Neural progenitor cell (in vitro differentiated cells): ENCODE data around the gene SLC25A31. TPM values are rescaled to one million over a fixed set of nuclear protein-coding genes. Genes with fewer than 3 reads are reported as not detected.

Source experiments
- DNase-seq: peaks from one replicate; pipeline ENCODE4 v3.0.0-alpha.2; 2016; ENCODE audit warnings: low spot score
- H2AFZ ChIP-seq: fragments of 200-600 bp; sonication (generic); replicated peaks from 2 replicates; pipeline ENCODE4 v1.6.1; 2016; ENCODE audit warnings: antibody characterized with exemption
- H3F3A ChIP-seq: fragments of 200-600 bp; sonication (generic); 2 replicates; pipeline ENCODE4 v1.6.1; 2016; ENCODE audit warnings: antibody characterized with exemption, low read depth
- H3K27ac ChIP-seq: fragments of 200-600 bp; sonication (generic); 2 replicates; pipeline ENCODE4 v1.5.1; 2016; ENCODE audit warnings: mild to moderate bottlenecking
- H3K27me3 ChIP-seq: fragments of 200-600 bp; sonication (generic); 2 replicates; pipeline ENCODE4 v1.6.1; 2016; ENCODE audit warnings: mild to moderate bottlenecking, moderate library complexity
- H3K36me3 ChIP-seq: fragments of 200-600 bp; sonication (generic); 2 replicates; pipeline ENCODE4 v1.5.1; 2016
- H3K4me1 ChIP-seq: fragments of 200-600 bp; sonication (generic); 2 replicates; pipeline ENCODE4 v1.6.1; 2016; ENCODE audit warnings: mixed run types
- H3K4me2 ChIP-seq: fragments of 200-600 bp; sonication (generic); 2 replicates; pipeline ENCODE4 v1.6.1; 2016
- H3K4me3 ChIP-seq: fragments of 200-600 bp; sonication (generic); 2 replicates; pipeline ENCODE4 v1.5.1; 2016
- H3K79me2 ChIP-seq: fragments of 200-600 bp; sonication (generic); 2 replicates; pipeline ENCODE4 v1.6.1; 2016; ENCODE audit warnings: low read depth
- H3K9ac ChIP-seq: fragments of 200-600 bp; sonication (generic); 2 replicates; pipeline ENCODE4 v1.6.1; 2016
- H3K9me3 ChIP-seq: fragments of 200-600 bp; sonication (generic); 2 replicates; pipeline ENCODE4 v1.5.1; 2016; ENCODE audit warnings: low read depth
- H4K20me1 ChIP-seq: fragments of 200-600 bp; sonication (generic); 2 replicates; pipeline ENCODE4 v1.6.1; 2016; ENCODE audit warnings: low read depth
- H3K27ac Mint-ChIP-seq: 3 replicates; pipeline ENCODE4 v1.8.0; 2021; ENCODE audit warnings: mixed read lengths
- H3K27me3 Mint-ChIP-seq: 2 replicates; pipeline ENCODE4 v1.8.0; 2022; ENCODE audit warnings: low read depth, mild to moderate bottlenecking, inconsistent platforms, moderate library complexity, mixed read lengths; ENCODE audit not compliant: insufficient read depth
- H3K36me3 Mint-ChIP-seq: 3 replicates; pipeline ENCODE4 v1.8.0; 2021; ENCODE audit warnings: mixed read lengths
- H3K4me1 Mint-ChIP-seq: 3 replicates; pipeline ENCODE4 v1.8.0; 2021; ENCODE audit warnings: mixed read lengths
- H3K4me3 Mint-ChIP-seq: 3 replicates; pipeline ENCODE4 v1.8.0; 2021; ENCODE audit warnings: mild to moderate bottlenecking, moderate library complexity, mixed read lengths
- H3K9me3 Mint-ChIP-seq: 3 replicates; pipeline ENCODE4 v1.8.0; 2020; ENCODE audit warnings: mixed read lengths
- EZH2 ChIP-seq: fragments of 200-600 bp; sonication (generic); IDR thresholded peaks from 2 replicates; pipeline ENCODE4 v1.6.1; 2017; ENCODE audit warnings: antibody characterized with exemption, mild to moderate bottlenecking, moderate library complexity
- EZH2phosphoT487 ChIP-seq: fragments of 200-600 bp; sonication (generic); IDR thresholded peaks from 2 replicates; pipeline ENCODE4 v1.6.1; 2017; ENCODE audit warnings: antibody characterized with exemption
- total RNA-seq: library from RNA; depleted of rRNA; stranded (reverse); fragments of >200 nt; gene quantifications from 2 replicates; pipeline ENCODE4 v1.2.3, GENCODE V29; 2015; ENCODE audit warnings: low replicate concordance
- TF ChIP-seq, protein P1 (sequence below): fragments of 200-600 bp; sonication (generic); IDR thresholded peaks from 2 replicates; pipeline ENCODE4 v1.5.1; 2017; ENCODE audit warnings: antibody characterized with exemption, mild to moderate bottlenecking

The SLC25A31 gene
- total RNA-seq, 1 donor from 2014 or later = 0.21 TPM

DNA sequence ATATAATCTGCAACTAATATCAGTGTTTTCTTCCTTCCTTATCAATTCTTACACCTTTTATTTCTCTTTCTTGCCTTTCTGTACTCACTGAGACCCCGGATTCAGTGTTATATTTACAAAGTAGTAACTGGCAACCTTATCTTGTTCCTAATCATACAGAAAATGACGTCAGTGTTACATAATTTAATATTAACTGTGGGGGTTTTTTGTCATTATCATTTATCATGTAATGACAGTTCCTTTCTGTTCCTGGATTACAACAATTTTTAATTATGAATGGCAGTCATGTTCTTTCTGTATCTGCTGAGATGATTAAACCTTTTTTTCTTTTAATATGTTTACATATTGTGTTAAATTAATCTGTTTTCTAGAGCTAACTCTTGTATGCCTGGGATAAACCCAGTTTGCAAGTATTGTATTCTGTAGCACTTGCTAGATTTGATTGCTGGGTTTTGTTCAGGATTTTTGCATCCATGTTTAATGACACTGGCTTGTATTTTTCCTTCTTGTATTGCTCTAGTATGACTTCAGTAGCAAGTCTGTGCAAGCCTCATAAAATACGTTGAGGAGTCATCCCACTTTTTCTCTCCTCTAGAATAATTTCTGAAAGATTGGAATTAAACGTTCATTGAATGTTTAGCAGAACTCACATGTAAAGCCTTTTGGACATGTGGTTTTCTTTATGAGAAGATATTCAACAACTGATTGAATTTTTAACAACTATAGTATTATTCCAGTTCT, 41.5 kb downstream of the SLC25A31 start:
- H3K79me2 ChIP-seq = no peaks in the 10 kb centered on the region
- no peak overlapping the region for H3K4me2 ChIP-seq
- no peaks in the 10 kb centered on the region for H3K4me1 ChIP-seq
- H3K27me3 ChIP-seq = no peaks in the 10 kb centered on the region
- H3K9me3 ChIP-seq = no peaks in the 10 kb centered on the region
- no peak overlapping the region for H2AFZ ChIP-seq
- Mint-ChIP-seq H3K4me1 (no peaks in the 10 kb centered on the region), H3K27ac (no peak overlapping the region), H3K27me3 (no peaks in the 10 kb centered on the region), H3K4me3 (no peak overlapping the region), H3K9me3 (no peaks in the 10 kb centered on the region), H3K36me3 (no peaks in the 10 kb centered on the region)
- TF ChIP-seq, protein P1, sequence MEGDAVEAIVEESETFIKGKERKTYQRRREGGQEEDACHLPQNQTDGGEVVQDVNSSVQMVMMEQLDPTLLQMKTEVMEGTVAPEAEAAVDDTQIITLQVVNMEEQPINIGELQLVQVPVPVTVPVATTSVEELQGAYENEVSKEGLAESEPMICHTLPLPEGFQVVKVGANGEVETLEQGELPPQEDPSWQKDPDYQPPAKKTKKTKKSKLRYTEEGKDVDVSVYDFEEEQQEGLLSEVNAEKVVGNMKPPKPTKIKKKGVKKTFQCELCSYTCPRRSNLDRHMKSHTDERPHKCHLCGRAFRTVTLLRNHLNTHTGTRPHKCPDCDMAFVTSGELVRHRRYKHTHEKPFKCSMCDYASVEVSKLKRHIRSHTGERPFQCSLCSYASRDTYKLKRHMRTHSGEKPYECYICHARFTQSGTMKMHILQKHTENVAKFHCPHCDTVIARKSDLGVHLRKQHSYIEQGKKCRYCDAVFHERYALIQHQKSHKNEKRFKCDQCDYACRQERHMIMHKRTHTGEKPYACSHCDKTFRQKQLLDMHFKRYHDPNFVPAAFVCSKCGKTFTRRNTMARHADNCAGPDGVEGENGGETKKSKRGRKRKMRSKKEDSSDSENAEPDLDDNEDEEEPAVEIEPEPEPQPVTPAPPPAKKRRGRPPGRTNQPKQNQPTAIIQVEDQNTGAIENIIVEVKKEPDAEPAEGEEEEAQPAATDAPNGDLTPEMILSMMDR = no peak
- TF ChIP-seq EZH2 (no peak), EZH2phosphoT487 (no peak)
- H3K9ac ChIP-seq = no peak overlapping the region
- no peaks in the 10 kb centered on the region for H3F3A ChIP-seq
- H3K27ac ChIP-seq = no peak overlapping the region
- no peaks in the 10 kb centered on the region for H4K20me1 ChIP-seq
- H3K36me3 ChIP-seq = no peaks in the 10 kb centered on the region
- no peak overlapping the region for H3K4me3 ChIP-seq
- DNase-seq = no peak

DNA sequence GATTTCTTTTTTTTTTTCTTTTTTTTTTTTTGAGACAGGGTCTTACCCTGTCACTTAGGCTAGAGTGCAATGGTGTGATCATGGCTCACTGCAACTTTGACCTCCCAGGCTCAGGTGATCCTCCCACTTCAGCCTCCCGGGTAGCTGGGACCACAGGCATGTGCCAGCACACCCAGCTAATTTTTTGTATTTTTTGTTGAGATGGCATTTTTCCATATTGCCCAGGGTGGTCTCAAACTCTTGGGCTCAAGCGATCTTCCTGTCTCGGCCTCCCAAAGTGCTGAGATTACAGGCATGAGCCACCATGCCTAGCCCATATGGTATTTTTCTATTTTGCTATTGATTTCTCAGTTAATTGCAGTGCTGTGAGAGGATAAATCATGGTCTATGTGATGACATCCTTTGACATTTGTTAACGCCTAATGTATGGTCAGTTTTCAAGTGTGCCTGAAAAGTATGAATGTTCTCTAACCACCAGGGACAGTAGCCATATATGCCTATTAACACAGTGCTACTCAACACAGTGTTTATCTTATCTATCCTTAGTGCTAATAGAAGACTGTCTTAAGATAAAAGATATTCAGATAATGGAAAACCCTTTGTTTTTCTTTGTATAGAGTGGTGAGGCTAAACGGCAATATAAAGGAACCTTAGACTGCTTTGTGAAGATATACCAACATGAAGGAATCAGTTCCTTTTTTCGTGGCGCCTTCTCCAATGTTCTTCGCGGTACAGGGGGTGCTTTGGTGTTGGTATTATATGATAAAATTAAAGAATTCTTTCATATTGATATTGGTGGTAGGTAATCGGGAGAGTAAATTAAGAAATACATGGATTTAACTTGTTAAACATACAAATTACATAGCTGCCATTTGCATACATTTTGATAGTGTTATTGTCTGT, 42.8 kb downstream of the SLC25A31 start:
- peaks cover 5% of the 10 kb centered on the region for H3K4me1 ChIP-seq
- Mint-ChIP-seq H3K9me3 (no peaks in the 10 kb centered on the region), H3K36me3 (no peaks in the 10 kb centered on the region), H3K27me3 (no peaks in the 10 kb centered on the region), H3K27ac (no peak overlapping the region), H3K4me1 (peaks cover 10% of the 10 kb centered on the region), H3K4me3 (no peak overlapping the region)
- H3K9me3 ChIP-seq = no peaks in the 10 kb centered on the region
- TF ChIP-seq, protein P1 = no peak
- H3F3A ChIP-seq = no peaks in the 10 kb centered on the region
- no peak overlapping the region for H3K27ac ChIP-seq
- H2AFZ ChIP-seq = no peak overlapping the region
- H3K4me3 ChIP-seq = no peak overlapping the region
- no peak overlapping the region for H3K4me2 ChIP-seq
- no peak overlapping the region for H3K9ac ChIP-seq
- H3K36me3 ChIP-seq = no peaks in the 10 kb centered on the region
- no peaks in the 10 kb centered on the region for H3K27me3 ChIP-seq
- H4K20me1 ChIP-seq = no peaks in the 10 kb centered on the region
- no peak for DNase-seq
- H3K79me2 ChIP-seq = no peaks in the 10 kb centered on the region

DNA sequence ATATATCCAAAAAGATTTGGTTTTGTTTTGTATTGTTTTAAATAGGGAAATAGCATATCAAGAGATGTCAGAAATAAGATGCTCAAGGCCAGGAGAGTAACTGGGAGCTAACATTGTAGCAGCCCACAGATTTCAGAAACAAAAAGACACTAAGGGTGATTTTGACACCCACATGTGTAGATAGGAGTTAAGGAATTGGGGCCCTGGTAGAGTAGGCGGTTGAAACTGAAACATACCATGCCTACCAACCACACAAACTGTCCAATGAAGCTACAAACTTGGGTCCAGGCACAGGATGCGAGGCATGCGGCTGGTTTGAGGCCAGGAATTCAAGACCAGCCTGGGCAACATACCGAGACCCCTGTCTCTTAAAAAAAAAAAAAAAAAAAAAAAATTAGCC, 45.6 kb downstream of the SLC25A31 start:
- no peak overlapping the region for H3K27ac Mint-ChIP-seq
- H3K36me3 ChIP-seq = no peaks in the 10 kb centered on the region
- H3K36me3 Mint-ChIP-seq = no peaks in the 10 kb centered on the region
- H3K4me1 Mint-ChIP-seq = peaks cover 14% of the 10 kb centered on the region
- H3K9ac ChIP-seq = no peak overlapping the region
- H4K20me1 ChIP-seq = no peaks in the 10 kb centered on the region
- H3K9me3 Mint-ChIP-seq = no peaks in the 10 kb centered on the region
- H3K4me2 ChIP-seq = no peak overlapping the region
- peaks cover 3% of the 10 kb centered on the region for H3F3A ChIP-seq
- no peak overlapping the region for H3K27ac ChIP-seq
- no peak overlapping the region for H3K4me3 Mint-ChIP-seq
- no peak overlapping the region for H3K4me3 ChIP-seq
- no peaks in the 10 kb centered on the region for H3K79me2 ChIP-seq
- no peak overlapping the region for H2AFZ ChIP-seq
- peaks cover 13% of the 10 kb centered on the region for H3K4me1 ChIP-seq
- H3K9me3 ChIP-seq = no peaks in the 10 kb centered on the region
- no peak for DNase-seq
- H3K27me3 Mint-ChIP-seq = no peaks in the 10 kb centered on the region
- peaks cover 11% of the 10 kb centered on the region for H3K27me3 ChIP-seq
- TF ChIP-seq EZH2 (no peak), EZH2phosphoT487 (no peak)
- TF ChIP-seq, protein P1 = no peak
